GM12878 (cell line): ENCODE results near the gene SLC15A1. TPM values are rescaled to one million over a fixed set of nuclear protein-coding genes. Genes with fewer than 3 reads are reported as not detected.

ENCODE experiments used
- JUNB ChIP-seq: IDR thresholded peaks from 2 replicates; pipeline ENCODE4 v1.6.1; 2016; ENCODE audit warnings: antibody characterized with exemption, mild to moderate bottlenecking
- NFYA ChIP-seq: IDR thresholded peaks from 2 replicates; pipeline ENCODE4 v1.6.1; 2011; ENCODE audit warnings: low read depth, mild to moderate bottlenecking, low read length, improper control_type of control experiment, borderline replicate concordance
- PRDM15 ChIP-seq: fragments of 450-650 bp; formaldehyde crosslinking; IDR thresholded peaks from 2 replicates; pipeline ENCODE4 v1.4.0; 2020; ENCODE audit warnings: mild to moderate bottlenecking, moderate library complexity
- USF1 ChIP-seq: IDR thresholded peaks from 2 replicates; pipeline ENCODE4 v1.6.1; 2011; ENCODE audit warnings: borderline replicate concordance, low read depth, mild to moderate bottlenecking, moderate library complexity, mixed read lengths, low read length; ENCODE audit not compliant: insufficient read depth; ENCODE audit errors: extremely low read length
- ZBTB33 ChIP-seq: fragments of 450-650 bp; IDR thresholded peaks from 2 replicates; pipeline ENCODE4 v1.6.1; 2017; ENCODE audit warnings: mild to moderate bottlenecking
- polyA plus RNA-seq, 11 experiments: library from polyadenylated mRNA; depleted of rRNA in 4 of 11; unstranded in 6 of 11; stranded (reverse) in 5 of 11; fragments of >200 nt; fragmentation: Nextera tagmentation in 4 of 11; fragmentation: Illumina TruSeq in 1 of 11; extraction: Ambion mirVana in 4 of 11; extraction: Trizol in 1 of 11; gene quantifications; 1 replicate in 1 of 11; 2 replicates in 10 of 11; pipeline versions ENCODE4 v1.2.1 to v1.2.3, GENCODE V29; 2011 to 2016; ENCODE audit warnings: inconsistent platforms in 2 of 11, missing spikeins in 2 of 11, low read depth in 1 of 11
- total RNA-seq, 4 experiments: library from RNA; depleted of rRNA in 3 of 4; stranded (reverse); fragments of >200 nt in 3 of 4; fragmentation: Illumina TruSeq in 1 of 4; extraction: Trizol in 1 of 4; gene quantifications; 2 replicates each; pipeline versions ENCODE4 v1.2.1 to v1.2.3, GENCODE V29; 2013 to 2021

Gene SLC15A1
- total and polyA plus RNA-seq, 10 of the 15 experiments (the other 5 are each of a cell fraction or from before 2014, with no cell fraction given), result not detected

- no peak for TF ChIP-seq PRDM15 (CRISPR knock-in tag)
- no peak for TF ChIP-seq JUNB
- TF ChIP-seq ZBTB33, result no peak
- no peak for TF ChIP-seq NFYA
- no peak for TF ChIP-seq USF1
Measured at GRCh38 chr13:98717891-98718290, 34.6 kb downstream of the SLC15A1 start (continued).
